MG63 (cell line): ENCODE data around the gene IFIT3. TPM values are rescaled to one million over a fixed set of nuclear protein-coding genes. Genes with fewer than 3 reads are reported as not detected.
"Not testable (repeated sequence)": the region's sequence is repeated elsewhere in the genome, so short reads cannot be mapped to it uniquely, and the experiment has no call there.

ENCODE experiments used
- DNase-seq: peaks from one replicate; pipeline ENCODE4 v3.0.0-alpha.2; 2020
- H3K27me3 ChIP-seq: fragments of 250-450 bp; sonication (Bioruptor Pico); 2 replicates; pipeline ENCODE4 v1.5.1; 2020; ENCODE audit warnings: mild to moderate bottlenecking, moderate library complexity
- H3K36me3 ChIP-seq: fragments of 250-450 bp; sonication (Bioruptor Pico); 2 replicates; pipeline ENCODE4 v1.5.1; 2020; ENCODE audit warnings: mild to moderate bottlenecking, moderate library complexity
- H3K4me3 ChIP-seq: fragments of 250-450 bp; sonication (Bioruptor Pico); 2 replicates; pipeline ENCODE4 v1.5.1; 2020; ENCODE audit warnings: mild to moderate bottlenecking, moderate library complexity
- H3K9me3 ChIP-seq: fragments of 250-450 bp; sonication (Bioruptor Pico); 2 replicates; pipeline ENCODE4 v1.5.1; 2020; ENCODE audit warnings: mild to moderate bottlenecking, moderate library complexity
- total RNA-seq: library from RNA; depleted of rRNA; stranded (reverse); fragments of >200 nt; shearing (Covaris generic); gene quantifications from 2 replicates; pipeline ENCODE4 v1.2.3, GENCODE V29; 2014; ENCODE audit warnings: low replicate concordance; rRNA removed

IFIT3 gene
- 32.0 and 47.1 TPM in 2 replicates for total RNA-seq

DNA sequence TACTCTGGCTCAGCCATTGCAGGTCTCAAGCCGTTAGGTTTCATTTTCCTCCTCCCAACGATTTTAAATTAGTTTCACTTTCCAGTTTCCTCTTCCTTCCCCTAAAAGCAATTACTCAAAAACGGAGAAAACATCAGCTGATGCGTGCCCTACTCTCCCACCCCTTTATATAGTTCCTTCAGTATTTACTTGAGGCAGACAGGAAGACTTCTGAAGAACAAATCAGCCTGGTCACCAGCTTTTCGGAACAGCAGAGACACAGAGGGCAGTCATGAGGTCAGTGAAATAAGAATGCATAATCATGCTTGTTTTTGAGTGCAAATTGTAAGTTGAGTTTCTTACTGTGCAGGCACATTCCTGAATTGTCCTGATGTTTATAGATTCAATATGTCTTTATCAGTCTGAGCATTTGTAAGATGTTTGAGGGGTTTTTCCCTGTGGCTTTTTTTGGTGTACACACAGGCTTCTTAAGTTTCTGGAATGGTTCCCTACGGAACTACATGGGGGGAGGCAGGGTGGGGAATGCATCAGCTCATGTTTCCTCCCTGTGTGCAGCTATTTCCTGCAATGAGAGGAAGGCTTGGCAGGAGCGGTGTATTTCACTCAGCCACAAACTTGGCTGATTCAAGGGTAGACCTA is at the start of gene IFIT3:
Gene IFIT3 (plus strand): TSS at position 195 of the 639 bp plus-strand sequence. CDS start 77 bp downstream, at position 272.
- H3K9me3 ChIP-seq: no peaks in the 10 kb centered on the region
- no peaks in the 10 kb centered on the region for H3K36me3 ChIP-seq
- H3K4me3 ChIP-seq: peak within 1 kb of the TSS; percentile 49
- DNase-seq: peak; percentile 85
- no peaks in the 10 kb centered on the region for H3K27me3 ChIP-seq

- DNase-seq: peak; percentile 84
- H3K4me3 ChIP-seq: no peak overlapping the region
- no peaks in the 10 kb centered on the region for H3K36me3 ChIP-seq
- no peaks in the 10 kb centered on the region for H3K27me3 ChIP-seq
- H3K9me3 ChIP-seq: no peaks in the 10 kb centered on the region
Measured at GRCh38 chr10:89278034-89278535, 49.7 kb upstream of the IFIT3 start.

GRCh38 chr10:89278900-89279392 is 48.9 kb upstream of the IFIT3 start:
- H3K27me3 ChIP-seq: no peaks in the 10 kb centered on the region
- no peaks in the 10 kb centered on the region for H3K36me3 ChIP-seq
- H3K9me3 ChIP-seq: no peaks in the 10 kb centered on the region
- no peak for DNase-seq
- no peak overlapping the region for H3K4me3 ChIP-seq

DNA sequence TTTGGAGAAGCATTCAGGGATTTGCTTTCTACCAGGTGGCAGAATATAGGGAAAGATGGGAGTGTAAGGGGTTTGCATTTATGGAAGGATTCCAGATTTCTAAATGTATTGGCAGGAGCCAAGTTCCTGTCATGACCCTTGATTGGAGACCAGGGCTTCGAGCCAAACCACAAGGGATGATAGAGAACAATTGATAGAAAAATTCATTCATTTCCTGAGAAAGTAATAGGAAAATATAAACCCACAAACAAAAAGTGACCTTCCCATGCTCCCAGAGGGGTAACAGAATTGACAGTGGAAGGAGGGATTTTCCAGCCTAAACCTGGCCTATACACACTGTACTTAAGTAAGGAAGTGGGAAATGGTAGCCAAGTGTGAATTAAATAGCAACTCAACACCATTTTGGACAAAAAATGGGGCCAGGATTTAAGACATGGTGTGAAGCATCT is 48.4 kb upstream of the IFIT3 start:
- DNase-seq: peak; percentile 50
- no peaks in the 10 kb centered on the region for H3K27me3 ChIP-seq
- H3K36me3 ChIP-seq: no peaks in the 10 kb centered on the region
- no peak overlapping the region for H3K4me3 ChIP-seq
- no peaks in the 10 kb centered on the region for H3K9me3 ChIP-seq

DNA sequence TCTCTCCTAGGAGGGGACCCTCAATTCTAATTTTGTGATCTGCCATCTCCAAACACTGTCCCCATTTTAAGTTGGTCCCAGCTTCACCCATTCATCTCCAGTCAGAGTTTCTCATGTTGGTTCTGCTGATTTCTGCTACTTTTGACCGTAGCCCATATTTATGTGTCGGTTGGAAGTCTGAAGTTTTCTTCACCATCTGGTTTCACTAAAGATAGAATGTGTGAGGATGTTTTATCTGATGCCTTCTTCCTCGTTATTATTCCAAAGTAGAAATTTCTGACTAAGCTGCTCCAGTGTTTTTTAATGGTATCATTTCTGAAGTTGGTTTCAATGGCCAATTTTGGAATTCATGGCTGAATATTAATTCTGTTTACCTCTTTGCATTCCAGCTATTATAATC is 47.3 kb upstream of the IFIT3 start:
- no peak for DNase-seq
- no peaks in the 10 kb centered on the region for H3K27me3 ChIP-seq
- H3K36me3 ChIP-seq: no peaks in the 10 kb centered on the region
- no peak overlapping the region for H3K4me3 ChIP-seq
- H3K9me3 ChIP-seq: no peaks in the 10 kb centered on the region

DNA sequence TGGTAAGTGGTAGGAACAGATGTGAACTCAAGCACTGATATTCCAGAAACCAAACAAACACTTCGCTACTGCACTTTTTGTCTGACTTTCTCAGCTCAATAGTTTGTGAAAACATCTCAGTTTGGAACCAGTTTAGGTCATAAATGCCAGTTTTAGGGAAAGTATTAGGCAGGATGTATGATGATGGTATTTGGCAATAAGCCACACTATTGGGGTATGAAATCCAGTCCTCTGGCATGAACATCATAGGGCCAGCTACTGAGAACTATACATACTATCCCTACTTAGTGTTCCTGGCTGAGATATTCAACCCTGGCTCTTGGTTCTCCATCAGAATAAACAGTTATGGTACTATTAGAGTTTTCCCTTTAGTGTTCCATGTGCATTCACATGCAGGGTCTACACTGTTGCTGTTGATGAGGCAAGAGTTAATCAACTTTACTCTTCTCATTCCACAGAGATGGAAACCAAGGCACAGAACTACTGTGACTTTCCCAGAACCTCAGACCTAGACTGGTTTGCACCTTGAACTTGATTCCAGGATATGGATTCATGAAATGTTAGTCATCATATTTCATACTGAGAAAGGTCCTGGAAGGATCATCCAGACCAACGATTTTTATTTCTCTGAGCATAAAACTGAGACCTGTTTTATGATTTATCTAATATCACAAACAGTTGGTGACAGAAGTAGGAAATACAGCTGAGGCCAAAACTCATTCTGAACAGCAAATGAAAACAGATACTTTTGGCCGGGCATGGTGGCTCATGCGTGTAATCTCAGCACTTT is 46.0 kb upstream of the IFIT3 start:
- Histone ChIP-seq H3K36me3 (no peaks in the 10 kb centered on the region), H3K9me3 (no peaks in the 10 kb centered on the region)
- DNase-seq: peak; percentile 14

GRCh38 chr10:89283025-89283935 is 44.5 kb upstream of the IFIT3 start:
- no peaks in the 10 kb centered on the region for H3K27me3 ChIP-seq
- H3K4me3 ChIP-seq: no peak overlapping the region
- H3K9me3 ChIP-seq: no peaks in the 10 kb centered on the region
- H3K36me3 ChIP-seq: no peaks in the 10 kb centered on the region
- DNase-seq: no peak

More for the DNA sequence above, 46.0 kb upstream of the IFIT3 start:
- Histone ChIP-seq H3K27me3 (no peaks in the 10 kb centered on the region), H3K4me3 (no peak overlapping the region)

- DNase-seq: peak; percentile 38
- no peaks in the 10 kb centered on the region for H3K27me3 ChIP-seq
- H3K4me3 ChIP-seq: no peak overlapping the region
- no peaks in the 10 kb centered on the region; the same call in 1 of the 2 replicates for H3K9me3 ChIP-seq
- no peaks in the 10 kb centered on the region for H3K36me3 ChIP-seq
Measured at GRCh38 chr10:89283936-89284475, 43.8 kb upstream of the IFIT3 start.

GRCh38 chr10:89284711-89285110 is 43.1 kb upstream of the IFIT3 start:
- not testable (repeated sequence) for DNase-seq, H3K4me3 ChIP-seq, H3K9me3 ChIP-seq, H3K27me3 ChIP-seq, H3K36me3 ChIP-seq

- DNase-seq, H3K27me3 ChIP-seq, H3K9me3 ChIP-seq, H3K4me3 ChIP-seq, H3K36me3 ChIP-seq: not testable (repeated sequence)
Measured at GRCh38 chr10:89285303-89285702, 42.5 kb upstream of the IFIT3 start.

GRCh38 chr10:89294721-89295239 is 33.0 kb upstream of the IFIT3 start:
- DNase-seq: no peak
- H3K27me3 ChIP-seq: no peaks in the 10 kb centered on the region
- no peak overlapping the region for H3K4me3 ChIP-seq
- H3K9me3 ChIP-seq: peaks cover 5% of the 10 kb centered on the region; the same call in 1 of the 2 replicates
- no peaks in the 10 kb centered on the region for H3K36me3 ChIP-seq

DNA sequence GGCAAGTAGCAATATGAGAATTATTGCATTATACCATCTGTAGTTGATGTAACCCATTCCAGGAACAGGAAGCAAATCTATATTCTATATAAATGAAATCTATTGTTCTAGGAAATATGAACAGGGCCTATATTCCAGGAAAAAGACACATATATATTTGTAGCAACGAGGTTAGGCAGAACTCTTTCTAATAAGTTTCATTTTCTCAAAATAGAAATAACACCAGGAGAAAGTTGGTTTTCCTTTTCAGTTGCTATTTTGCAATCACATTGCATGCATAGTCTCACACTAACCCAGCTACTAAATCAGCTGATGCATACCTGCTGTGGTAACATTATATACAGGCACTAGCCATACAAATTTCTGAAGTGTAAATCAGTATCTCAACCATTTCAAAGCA is 32.2 kb upstream of the IFIT3 start:
- no peaks in the 10 kb centered on the region for H3K27me3 ChIP-seq
- H3K4me3 ChIP-seq: no peak overlapping the region
- no peaks in the 10 kb centered on the region for H3K36me3 ChIP-seq
- no peak for DNase-seq
- H3K9me3 ChIP-seq: peaks cover 5% of the 10 kb centered on the region; the same call in 1 of the 2 replicates

GRCh38 chr10:89296220-89296648 is 31.6 kb upstream of the IFIT3 start:
- Histone ChIP-seq H3K9me3 (peaks cover 5% of the 10 kb centered on the region; the same call in 1 of the 2 replicates), H3K36me3 (no peaks in the 10 kb centered on the region), H3K4me3 (no peak overlapping the region), H3K27me3 (no peaks in the 10 kb centered on the region)
- peak; percentile 68 for DNase-seq

- Histone ChIP-seq H3K27me3 (no peaks in the 10 kb centered on the region), H3K36me3 (no peaks in the 10 kb centered on the region), H3K9me3 (peaks cover 5% of the 10 kb centered on the region; the same call in 1 of the 2 replicates), H3K4me3 (no peak overlapping the region)
- DNase-seq: no peak
Measured at GRCh38 chr10:89297356-89297755, 30.4 kb upstream of the IFIT3 start.

GRCh38 chr10:89297791-89298190 is 30.0 kb upstream of the IFIT3 start:
- Histone ChIP-seq H3K4me3 (no peak overlapping the region), H3K27me3 (no peaks in the 10 kb centered on the region), H3K9me3 (peaks cover 5% of the 10 kb centered on the region; the same call in 1 of the 2 replicates), H3K36me3 (no peaks in the 10 kb centered on the region)
- no peak for DNase-seq

DNA sequence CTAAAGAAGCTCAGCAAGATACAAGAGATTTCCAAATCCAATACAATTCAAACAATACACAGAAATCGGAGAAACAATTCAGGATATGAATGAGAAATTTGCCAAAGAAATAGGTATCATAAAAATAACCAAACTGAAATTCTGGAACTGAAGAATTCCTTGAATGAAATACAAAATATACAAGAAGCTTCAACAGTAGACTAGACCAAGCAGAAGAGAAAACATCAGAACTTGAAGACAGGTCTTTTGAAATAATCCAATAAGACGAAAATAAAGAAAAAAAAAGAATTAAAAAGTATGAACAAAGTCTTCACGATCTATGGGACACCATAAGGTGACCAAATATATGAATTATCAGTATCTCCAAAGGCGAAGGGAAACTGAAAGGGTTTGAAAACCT is 28.8 kb upstream of the IFIT3 start:
- Histone ChIP-seq H3K9me3 (0 out of 2 replicates have a peak, but pooled peaks cover 1% of the 10 kb centered on the region), H3K4me3 (no peak overlapping the region), H3K36me3 (no peaks in the 10 kb centered on the region), H3K27me3 (no peaks in the 10 kb centered on the region)
- no peak for DNase-seq
